ENCODE results near the gene HIVEP3.

DNA sequence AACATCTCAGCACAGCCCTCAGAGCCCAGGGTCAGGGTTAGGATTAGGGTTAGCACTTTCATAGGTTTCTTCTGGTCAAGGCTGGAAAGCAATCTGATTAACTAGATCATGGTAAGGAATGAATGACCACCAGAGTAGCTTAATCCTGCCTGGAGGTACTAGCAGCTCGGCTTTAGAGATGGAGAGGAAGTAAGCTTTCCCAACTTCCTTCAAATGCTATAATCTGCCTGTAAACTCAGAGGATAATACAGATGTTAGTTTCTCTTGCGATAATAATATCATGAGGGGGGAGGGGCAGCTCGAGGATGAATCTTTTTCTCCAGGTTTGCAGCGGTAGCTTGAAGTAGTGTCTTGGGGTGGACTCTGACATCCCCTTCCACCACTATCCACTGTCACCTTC, 194.9 kb downstream of the HIVEP3 start:
- no peak for TF ChIP-seq CTCF (IDR thresholded peaks at IDR 0.05)
- TF ChIP-seq POLR2A (IDR thresholded peaks at IDR 0.05), result no peak

Data from tibial nerve (tissue), 3 donors.